ENCODE measurements around the gene UNKL.
A peak's percentile ranks its signal among the peaks of the same experiment; 100 is the strongest.

Gene UNKL, protein sequence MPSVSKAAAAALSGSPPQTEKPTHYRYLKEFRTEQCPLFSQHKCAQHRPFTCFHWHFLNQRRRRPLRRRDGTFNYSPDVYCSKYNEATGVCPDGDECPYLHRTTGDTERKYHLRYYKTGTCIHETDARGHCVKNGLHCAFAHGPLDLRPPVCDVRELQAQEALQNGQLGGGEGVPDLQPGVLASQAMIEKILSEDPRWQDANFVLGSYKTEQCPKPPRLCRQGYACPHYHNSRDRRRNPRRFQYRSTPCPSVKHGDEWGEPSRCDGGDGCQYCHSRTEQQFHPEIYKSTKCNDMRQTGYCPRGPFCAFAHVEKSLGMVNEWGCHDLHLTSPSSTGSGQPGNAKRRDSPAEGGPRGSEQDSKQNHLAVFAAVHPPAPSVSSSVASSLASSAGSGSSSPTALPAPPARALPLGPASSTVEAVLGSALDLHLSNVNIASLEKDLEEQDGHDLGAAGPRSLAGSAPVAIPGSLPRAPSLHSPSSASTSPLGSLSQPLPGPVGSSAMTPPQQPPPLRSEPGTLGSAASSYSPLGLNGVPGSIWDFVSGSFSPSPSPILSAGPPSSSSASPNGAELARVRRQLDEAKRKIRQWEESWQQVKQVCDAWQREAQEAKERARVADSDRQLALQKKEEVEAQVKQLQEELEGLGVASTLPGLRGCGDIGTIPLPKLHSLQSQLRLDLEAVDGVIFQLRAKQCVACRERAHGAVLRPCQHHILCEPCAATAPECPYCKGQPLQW

DNA sequence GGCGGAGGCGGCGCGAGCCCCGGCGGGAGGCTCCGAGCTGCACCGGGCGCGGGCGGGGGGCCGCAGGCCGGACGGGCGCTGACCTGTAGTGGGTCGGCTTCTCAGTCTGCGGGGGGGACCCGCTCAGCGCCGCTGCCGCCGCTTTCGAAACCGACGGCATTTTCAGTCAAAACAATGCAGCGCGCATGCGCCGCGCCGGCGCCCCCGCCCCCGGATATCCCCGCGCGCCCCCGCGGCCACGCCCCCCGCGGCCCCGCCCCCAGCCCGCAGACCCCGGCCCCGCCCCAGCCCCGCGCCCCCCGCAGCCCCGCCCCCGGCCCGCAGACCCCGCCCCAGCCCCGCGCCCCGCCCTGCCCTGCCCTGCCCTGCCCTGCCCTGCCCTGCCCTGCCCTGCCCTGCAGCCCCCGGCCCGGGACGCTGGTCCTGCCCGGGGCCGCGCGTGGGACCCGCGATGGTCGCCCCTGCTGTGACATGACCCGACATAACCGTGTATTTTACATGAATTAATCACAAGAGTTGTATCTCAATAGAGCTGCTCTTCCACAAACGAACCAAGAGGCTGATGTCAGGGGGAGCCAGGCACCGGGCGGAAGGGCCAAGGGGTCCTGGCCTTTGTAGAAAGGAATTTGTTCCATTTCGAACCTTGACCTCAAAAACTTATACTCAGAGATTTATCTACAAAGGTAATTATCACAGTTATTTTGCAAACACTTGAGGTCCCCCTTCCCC lies at the start of gene UNKL:
Gene UNKL (minus strand): TSS at position 173 of the 729 bp plus-strand sequence. CDS start 13 bp downstream, at position 160.
- Mint-ChIP-seq H3K9me3 (no peaks in the 10 kb centered on the region), H3K4me3 (peak within 1 kb of the TSS; percentile 82), H3K36me3 (ENCODE audit: low read depth) (peaks cover 12% of the 10 kb centered on the region), H3K27ac (no peak within 1 kb of the TSS), H3K4me1 (peaks cover 26% of the 10 kb centered on the region), H3K27me3 (ENCODE audit: low read depth, poor library complexity) (peaks cover 12% of the 10 kb centered on the region)
- TF ChIP-seq, protein P1, sequence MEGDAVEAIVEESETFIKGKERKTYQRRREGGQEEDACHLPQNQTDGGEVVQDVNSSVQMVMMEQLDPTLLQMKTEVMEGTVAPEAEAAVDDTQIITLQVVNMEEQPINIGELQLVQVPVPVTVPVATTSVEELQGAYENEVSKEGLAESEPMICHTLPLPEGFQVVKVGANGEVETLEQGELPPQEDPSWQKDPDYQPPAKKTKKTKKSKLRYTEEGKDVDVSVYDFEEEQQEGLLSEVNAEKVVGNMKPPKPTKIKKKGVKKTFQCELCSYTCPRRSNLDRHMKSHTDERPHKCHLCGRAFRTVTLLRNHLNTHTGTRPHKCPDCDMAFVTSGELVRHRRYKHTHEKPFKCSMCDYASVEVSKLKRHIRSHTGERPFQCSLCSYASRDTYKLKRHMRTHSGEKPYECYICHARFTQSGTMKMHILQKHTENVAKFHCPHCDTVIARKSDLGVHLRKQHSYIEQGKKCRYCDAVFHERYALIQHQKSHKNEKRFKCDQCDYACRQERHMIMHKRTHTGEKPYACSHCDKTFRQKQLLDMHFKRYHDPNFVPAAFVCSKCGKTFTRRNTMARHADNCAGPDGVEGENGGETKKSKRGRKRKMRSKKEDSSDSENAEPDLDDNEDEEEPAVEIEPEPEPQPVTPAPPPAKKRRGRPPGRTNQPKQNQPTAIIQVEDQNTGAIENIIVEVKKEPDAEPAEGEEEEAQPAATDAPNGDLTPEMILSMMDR (IDR thresholded peaks at IDR 0.05) = no peak
- peak; percentile 91 for DNase-seq

DNA sequence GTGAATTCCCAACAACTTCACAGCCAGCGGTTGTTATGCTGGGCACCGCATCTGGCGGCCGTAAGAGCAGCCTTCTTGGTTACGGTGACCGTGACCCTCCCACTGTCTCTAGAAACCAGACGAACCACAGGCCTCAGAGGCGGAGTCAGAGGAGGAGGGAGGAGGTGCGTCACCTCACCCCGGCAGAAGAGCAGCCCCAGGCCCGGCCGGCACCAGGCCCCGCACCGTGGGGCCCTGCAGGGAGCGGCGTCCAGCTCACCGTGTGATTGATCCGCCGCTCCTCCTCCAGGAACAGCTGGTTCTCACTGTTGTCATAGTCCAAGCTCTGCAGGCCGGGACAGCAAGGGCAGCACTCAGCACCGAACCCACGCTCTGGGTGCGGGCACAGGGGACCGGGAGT lies 46.6 kb upstream of the UNKL start:
- DNase-seq = no peak
- H3K36me3 Mint-ChIP-seq (ENCODE audit: low read depth) = peaks cover 8% of the 10 kb centered on the region

DNA sequence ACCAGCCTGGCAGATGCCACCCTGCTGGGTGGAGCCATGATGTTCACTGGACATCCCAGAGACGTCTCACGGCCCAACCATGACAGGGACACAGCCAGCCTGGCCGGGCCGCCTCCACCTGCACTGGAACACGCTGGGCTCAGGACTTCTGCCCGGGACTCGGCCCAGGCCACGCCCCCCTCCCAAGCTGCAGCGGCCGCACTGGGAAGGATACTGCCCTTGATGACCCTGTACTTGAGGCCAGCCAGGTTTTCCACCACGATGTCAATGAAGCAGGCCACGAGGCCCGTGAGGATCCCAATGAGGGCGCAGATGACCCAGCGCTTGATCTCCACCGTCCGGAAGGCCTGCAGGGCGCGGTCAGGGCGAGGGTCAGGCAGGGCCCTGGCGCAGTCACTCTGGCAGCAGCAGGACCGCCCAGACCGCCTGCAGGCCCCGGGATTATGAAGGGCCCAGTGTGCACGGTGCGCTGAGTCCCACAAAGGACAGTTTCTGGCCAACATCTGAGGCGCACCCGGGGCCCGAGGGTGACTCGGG lies 46.2 kb upstream of the UNKL start:
- no peak overlapping the region for H3K27ac Mint-ChIP-seq
- no peaks in the 10 kb centered on the region for H3K4me1 Mint-ChIP-seq
- H3K36me3 Mint-ChIP-seq (ENCODE audit: low read depth) = peaks cover 8% of the 10 kb centered on the region
- H3K9me3 Mint-ChIP-seq = no peaks in the 10 kb centered on the region
- no peaks in the 10 kb centered on the region for H3K27me3 Mint-ChIP-seq (ENCODE audit: low read depth, poor library complexity)
- H3K4me3 Mint-ChIP-seq = no peak overlapping the region
- TF ChIP-seq, protein P1 (IDR thresholded peaks at IDR 0.05) = no peak
- DNase-seq = no peak

More for the DNA sequence above, 46.6 kb upstream of the UNKL start:
- no peak overlapping the region for H3K4me3 Mint-ChIP-seq
- H3K27me3 Mint-ChIP-seq (ENCODE audit: low read depth, poor library complexity) = no peaks in the 10 kb centered on the region
- no peaks in the 10 kb centered on the region for H3K9me3 Mint-ChIP-seq
- no peak overlapping the region for H3K27ac Mint-ChIP-seq
- TF ChIP-seq, protein P1 (IDR thresholded peaks at IDR 0.05) = no peak
- no peaks in the 10 kb centered on the region for H3K4me1 Mint-ChIP-seq

DNA sequence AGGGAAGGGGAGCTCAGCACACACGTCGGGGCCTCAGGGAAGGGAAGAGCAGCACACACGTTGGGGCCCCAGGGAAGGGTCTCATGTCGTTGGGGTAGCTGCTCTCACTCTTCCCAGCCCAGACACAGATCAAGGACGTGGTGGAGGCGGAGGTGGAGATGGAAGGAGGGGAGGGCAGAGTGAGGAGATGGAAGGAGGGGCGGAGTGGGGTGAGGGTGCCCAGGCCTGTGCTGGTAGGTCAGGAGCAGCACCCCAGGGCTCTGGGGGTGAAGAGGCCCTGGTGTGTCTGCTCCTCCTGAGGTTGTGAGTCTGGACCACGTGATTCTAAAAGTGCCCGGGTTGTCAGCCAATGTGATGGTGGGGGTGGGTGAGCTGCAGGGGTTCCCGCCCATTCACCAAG lies 45.5 kb upstream of the UNKL start:
- no peak for DNase-seq
- TF ChIP-seq, protein P1 (IDR thresholded peaks at IDR 0.05) = no peak
- Mint-ChIP-seq H3K9me3 (no peaks in the 10 kb centered on the region), H3K36me3 (ENCODE audit: low read depth) (peaks cover 8% of the 10 kb centered on the region), H3K4me1 (no peaks in the 10 kb centered on the region), H3K27me3 (ENCODE audit: low read depth, poor library complexity) (no peaks in the 10 kb centered on the region), H3K27ac (no peak overlapping the region), H3K4me3 (no peak overlapping the region)

DNA sequence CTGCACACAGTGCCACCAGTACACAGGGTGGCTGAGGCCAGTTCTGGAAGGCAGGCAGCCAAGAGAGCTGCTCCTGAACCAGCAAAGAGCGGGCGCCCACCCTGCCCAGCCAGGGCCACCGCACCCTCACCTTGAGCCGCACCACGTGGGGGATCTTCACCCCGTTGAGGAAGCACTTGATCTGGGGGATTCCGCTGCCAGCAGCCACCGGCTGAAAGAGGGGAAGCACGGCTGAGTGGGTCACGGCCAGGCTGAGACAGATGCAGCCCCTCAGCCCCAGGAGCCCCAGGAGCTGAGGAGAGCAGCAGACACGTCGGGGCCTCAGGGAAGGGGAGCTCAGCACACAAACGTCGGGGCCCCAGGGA lies 44.5 kb upstream of the UNKL start:
- TF ChIP-seq, protein P1 (IDR thresholded peaks at IDR 0.05) = no peak
- Mint-ChIP-seq H3K4me1 (no peaks in the 10 kb centered on the region), H3K4me3 (no peak overlapping the region), H3K27me3 (ENCODE audit: low read depth, poor library complexity) (no peaks in the 10 kb centered on the region), H3K9me3 (no peaks in the 10 kb centered on the region), H3K27ac (no peak overlapping the region), H3K36me3 (ENCODE audit: low read depth) (peaks cover 8% of the 10 kb centered on the region)
- no peak for DNase-seq

Data from nephron progenitor cell (in vitro differentiated cells).